PC-9 (cell line): ENCODE results near the gene TP53I13. TPM values are rescaled to one million over a fixed set of nuclear protein-coding genes. Genes with fewer than 3 reads are reported as not detected.

Experiments used
- BruUV-seq: library from RNA; stranded (reverse); fragments of 400-500 nt; replicated peaks from 2 replicates; lab custom pipeline; 2021; lab: Mats Ljungman, UMichigan
- CTCF ChIA-PET: fragments of 300-600 bp; sonication (Branson Sonifier 250); formaldehyde crosslinking; loops from one replicate; lab custom pipeline; 2022; ENCODE audit warnings: antibody characterized with exemption; lab: Charles Lee
- POLR2A ChIA-PET: fragments of 300-600 bp; sonication (Branson Sonifier 250); formaldehyde crosslinking; loops from one replicate; lab custom pipeline; 2022; ENCODE audit warnings: antibody characterized with exemption; ENCODE audit not compliant: unreplicated experiment; lab: Charles Lee
- DNase-seq, 2 experiments: peaks; one replicate each; pipeline versions ENCODE4 v3.0.0 to v3.0.0-alpha.2; 2015 to 2022; ENCODE audit warnings: mixed read lengths in 1 of 2
- H2AFZ ChIP-seq: fragments of 200-600 bp; sonication (generic); 2 replicates; pipeline ENCODE4 v1.8.1; 2017; ENCODE audit warnings: antibody characterized with exemption
- H3F3A ChIP-seq: fragments of 200-600 bp; sonication (generic); 2 replicates; pipeline ENCODE4 v1.8.1; 2017; ENCODE audit warnings: antibody characterized with exemption, mild to moderate bottlenecking, low read depth; ENCODE audit not compliant: insufficient read depth
- H3K27ac ChIP-seq: fragments of 200-600 bp; sonication (generic); 2 replicates; pipeline ENCODE4 v1.6.1; 2016; ENCODE audit warnings: mixed run types
- H3K27me3 ChIP-seq: fragments of 200-600 bp; sonication (generic); 2 replicates; pipeline ENCODE4 v1.6.1; 2016; ENCODE audit warnings: low read depth, mixed run types; ENCODE audit not compliant: insufficient read depth
- H3K36me3 ChIP-seq: fragments of 200-600 bp; sonication (generic); 2 replicates; pipeline ENCODE4 v1.6.1; 2016; ENCODE audit warnings: low read depth, mixed run types
- H3K4me1 ChIP-seq: fragments of 200-600 bp; sonication (generic); replicated peaks from 2 replicates; pipeline ENCODE4 v1.6.1; 2016; ENCODE audit warnings: mixed run types; ENCODE audit not compliant: insufficient read depth
- H3K4me2 ChIP-seq: fragments of 200-600 bp; sonication (generic); 2 replicates; pipeline ENCODE4 v1.6.1; 2017; ENCODE audit warnings: mixed run types
- H3K4me3 ChIP-seq: fragments of 200-600 bp; sonication (generic); 2 replicates; pipeline ENCODE4 v1.6.1; 2016; ENCODE audit warnings: mixed run types
- H3K79me2 ChIP-seq: fragments of 200-600 bp; sonication (generic); 2 replicates; pipeline ENCODE4 v1.6.1; 2017; ENCODE audit warnings: low read depth, mixed run types
- H3K9me2 ChIP-seq: fragments of 200-600 bp; sonication (generic); 2 replicates; pipeline ENCODE4 v1.8.1; 2017; ENCODE audit warnings: mild to moderate bottlenecking; ENCODE audit not compliant: insufficient read depth
- H3K9me3 ChIP-seq: fragments of 200-600 bp; sonication (generic); 2 replicates; pipeline ENCODE4 v1.8.1; 2016; ENCODE audit warnings: low read depth; ENCODE audit not compliant: insufficient read depth
- H4K20me1 ChIP-seq: fragments of 200-600 bp; sonication (generic); 2 replicates; pipeline ENCODE4 v1.8.1; 2017; ENCODE audit not compliant: insufficient read depth
- EZH2 ChIP-seq: fragments of 200-600 bp; sonication (generic); IDR thresholded peaks from 2 replicates; pipeline ENCODE4 v1.8.0; 2017; ENCODE audit warnings: antibody characterized with exemption, low read depth
- intact Hi-C: fragments of 100-400 bp; cut with micrococcal nuclease; formaldehyde crosslinking; loops from one replicate; pipeline ENCODE4 v1.10.0; 2022; ENCODE audit not compliant: unreplicated experiment
- total RNA-seq: library from RNA; stranded (reverse); gene quantifications from 2 replicates; pipeline ENCODE4 v1.2.3, GENCODE V29; 2021
- TF ChIP-seq, protein P1 (sequence below): fragments of 200-600 bp; sonication (generic); conservative IDR thresholded peaks from 2 replicates; pipeline ENCODE4 v1.6.1; 2017; ENCODE audit warnings: mixed run types, antibody characterized with exemption, mild to moderate bottlenecking, moderate library complexity

The TP53I13 gene
- total RNA-seq, 1 experiment from 2014 or later = 46.9 TPM

- TF ChIP-seq, protein P1, sequence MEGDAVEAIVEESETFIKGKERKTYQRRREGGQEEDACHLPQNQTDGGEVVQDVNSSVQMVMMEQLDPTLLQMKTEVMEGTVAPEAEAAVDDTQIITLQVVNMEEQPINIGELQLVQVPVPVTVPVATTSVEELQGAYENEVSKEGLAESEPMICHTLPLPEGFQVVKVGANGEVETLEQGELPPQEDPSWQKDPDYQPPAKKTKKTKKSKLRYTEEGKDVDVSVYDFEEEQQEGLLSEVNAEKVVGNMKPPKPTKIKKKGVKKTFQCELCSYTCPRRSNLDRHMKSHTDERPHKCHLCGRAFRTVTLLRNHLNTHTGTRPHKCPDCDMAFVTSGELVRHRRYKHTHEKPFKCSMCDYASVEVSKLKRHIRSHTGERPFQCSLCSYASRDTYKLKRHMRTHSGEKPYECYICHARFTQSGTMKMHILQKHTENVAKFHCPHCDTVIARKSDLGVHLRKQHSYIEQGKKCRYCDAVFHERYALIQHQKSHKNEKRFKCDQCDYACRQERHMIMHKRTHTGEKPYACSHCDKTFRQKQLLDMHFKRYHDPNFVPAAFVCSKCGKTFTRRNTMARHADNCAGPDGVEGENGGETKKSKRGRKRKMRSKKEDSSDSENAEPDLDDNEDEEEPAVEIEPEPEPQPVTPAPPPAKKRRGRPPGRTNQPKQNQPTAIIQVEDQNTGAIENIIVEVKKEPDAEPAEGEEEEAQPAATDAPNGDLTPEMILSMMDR = no peak
- TF ChIP-seq EZH2 = no peak
- H3K27ac ChIP-seq = no peak overlapping the region
- BruUV-seq = no TSS peak
These were observed 40.5 kb downstream of the TP53I13 start for GRCh38 chr17:29608986-29609385.

GRCh38 chr17:29610395-29610794 lies 41.9 kb downstream of the TP53I13 start:
- POLR2A ChIA-PET = no interaction called here
- H3K9me3 ChIP-seq = no peaks in the 10 kb centered on the region
- no peaks in the 10 kb centered on the region for H3K27me3 ChIP-seq
- TF ChIP-seq EZH2 = no peak
- TF ChIP-seq, protein P1 = no peak
- 0 out of 2 replicates have a peak, but pooled peaks cover 3% of the 10 kb centered on the region for H4K20me1 ChIP-seq
- H3F3A ChIP-seq = no peaks in the 10 kb centered on the region; the same call in 1 of the 2 replicates
- no peak overlapping the region for H3K4me2 ChIP-seq
- H3K4me1 ChIP-seq = no peaks in the 10 kb centered on the region
- BruUV-seq = no TSS peak
- CTCF ChIA-PET = interaction anchor here (0.6 kb wide), 1 partner anchor 198 kb away, joined by 10 read pairs; no protein-coding TSS in a partner anchor
- H3K4me3 ChIP-seq = no peak overlapping the region
- no peak for DNase-seq
- no peaks in the 10 kb centered on the region for H3K79me2 ChIP-seq
- intact Hi-C loops = no loop called here
- no peak overlapping the region for H2AFZ ChIP-seq
- H3K27ac ChIP-seq = no peak overlapping the region
- no peaks in the 10 kb centered on the region for H3K36me3 ChIP-seq
- H3K9me2 ChIP-seq = no peaks in the 10 kb centered on the region

More at GRCh38 chr17:29608986-29609385, 40.5 kb downstream of the TP53I13 start:
- no peaks in the 10 kb centered on the region for H3K4me1 ChIP-seq
- POLR2A ChIA-PET = no interaction called here
- H3K36me3 ChIP-seq = no peaks in the 10 kb centered on the region
- no peaks in the 10 kb centered on the region; the same call in 1 of the 2 replicates for H3F3A ChIP-seq
- H3K79me2 ChIP-seq = no peaks in the 10 kb centered on the region; the same call in 1 of the 2 replicates
- no peak overlapping the region for H3K4me2 ChIP-seq
- H3K4me3 ChIP-seq = no peak overlapping the region
- H3K9me2 ChIP-seq = no peaks in the 10 kb centered on the region
- H3K27me3 ChIP-seq = no peaks in the 10 kb centered on the region
- H4K20me1 ChIP-seq = 0 out of 2 replicates have a peak, but pooled peaks cover 3% of the 10 kb centered on the region
- no peak overlapping the region for H2AFZ ChIP-seq
- CTCF ChIA-PET = no interaction called here
- no peak for DNase-seq
- intact Hi-C loops = no loop called here
- H3K9me3 ChIP-seq = no peaks in the 10 kb centered on the region

- POLR2A ChIA-PET = no interaction called here
- Histone ChIP-seq H3K4me1 (no peaks in the 10 kb centered on the region), H3K36me3 (no peaks in the 10 kb centered on the region), H3K79me2 (no peaks in the 10 kb centered on the region), H3K4me3 (no peak overlapping the region), H3F3A (no peaks in the 10 kb centered on the region; the same call in 1 of the 2 replicates), H4K20me1 (0 out of 2 replicates have a peak, but pooled peaks cover 3% of the 10 kb centered on the region), H3K27ac (no peak overlapping the region), H3K27me3 (no peaks in the 10 kb centered on the region), H3K9me3 (no peaks in the 10 kb centered on the region), H2AFZ (no peak overlapping the region), H3K4me2 (no peak overlapping the region), H3K9me2 (no peaks in the 10 kb centered on the region)
- DNase-seq = no peak
- no peak for TF ChIP-seq EZH2
- TF ChIP-seq, protein P1 = no peak
- BruUV-seq = no TSS peak
- CTCF ChIA-PET = no interaction called here
- intact Hi-C loops = no loop called here
These were observed 43.0 kb downstream of the TP53I13 start for GRCh38 chr17:29611351-29612093.
